Mesodermal cell (in vitro differentiated cells): ENCODE measurements around the gene ATP5F1E.
"Not testable (repeated sequence)": the region's sequence is repeated elsewhere in the genome, so short reads cannot be mapped to it uniquely, and the experiment has no call there.

Source experiments
- H3K27ac ChIP-seq: 2 replicates; pipeline ENCODE4 v1.7.0; 2013; ENCODE audit warnings: mild to moderate bottlenecking, low read depth, low read length, moderate library complexity; ENCODE audit not compliant: severe bottlenecking
- H3K36me3 ChIP-seq: 2 replicates; pipeline ENCODE4 v1.7.1; 2013; ENCODE audit warnings: mild to moderate bottlenecking, low read length, moderate library complexity; ENCODE audit not compliant: control insufficient read depth, insufficient read depth
- H3K4me1 ChIP-seq: one replicate; pipeline ENCODE4 v1.7.1; 2013; ENCODE audit warnings: mild to moderate bottlenecking, low read length; ENCODE audit not compliant: insufficient read depth, control insufficient read depth, poor library complexity, severe bottlenecking
- H3K4me3 ChIP-seq: 2 replicates; pipeline ENCODE4 v1.7.0; 2013; ENCODE audit warnings: low read length, control low read depth, mild to moderate bottlenecking; ENCODE audit not compliant: insufficient read depth, poor library complexity, severe bottlenecking; ENCODE audit errors: extremely low read depth
- H3K9me3 ChIP-seq: 2 replicates; pipeline ENCODE4 v1.7.1; 2013; ENCODE audit warnings: mild to moderate bottlenecking, low read length, moderate library complexity; ENCODE audit not compliant: control insufficient read depth
- WGBS, 2 experiments: methylation state at CpG; one replicate each; pipeline ENCODE4 v1.1.5; 2013; ENCODE audit warnings: missing lambda C conversion rate in 2 of 2; ENCODE audit not compliant: insufficient coverage in 2 of 2; 5-methylcytosine and 5-hydroxymethylcytosine counted together

ATP5F1E gene

DNA sequence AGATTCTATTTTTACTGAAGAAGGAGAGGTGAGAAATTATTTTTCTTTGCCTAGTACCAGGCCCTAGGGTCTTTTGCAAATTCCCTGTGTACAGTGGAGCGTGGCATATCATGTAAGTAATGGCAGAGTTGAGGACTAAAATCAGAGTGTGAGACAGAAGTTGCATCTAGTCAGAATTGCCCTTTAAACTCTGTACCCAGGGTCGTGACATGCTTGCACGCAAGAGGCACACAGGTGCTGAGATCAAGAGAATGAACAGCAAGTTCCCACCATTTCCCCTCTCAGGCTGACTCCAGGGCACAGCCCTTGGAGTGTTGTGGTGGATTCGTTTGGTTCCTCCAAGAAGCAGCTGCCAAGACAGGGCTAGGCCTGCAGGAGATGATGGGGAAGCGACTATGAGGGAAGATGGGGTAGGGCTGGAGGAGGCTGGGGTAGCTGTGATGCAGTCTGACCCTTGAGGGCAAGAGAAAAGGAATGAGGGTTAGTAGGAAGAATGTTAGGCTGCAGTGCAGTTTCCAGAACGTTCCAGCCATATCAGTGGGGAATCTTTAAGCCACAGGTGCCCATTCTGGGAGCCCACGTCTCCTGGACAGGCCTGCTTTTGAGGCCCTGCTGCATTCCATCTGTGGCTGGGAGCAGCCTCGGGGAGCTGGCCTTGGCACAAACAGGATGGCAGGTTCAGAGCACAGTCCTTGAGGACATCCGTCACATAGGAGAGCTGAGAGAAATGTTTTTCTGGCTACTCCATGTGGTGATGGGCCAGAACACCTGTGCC is 44.2 kb downstream of the ATP5F1E start:
- Histone ChIP-seq H3K9me3 (no peaks in the 10 kb centered on the region), H3K4me1 (peaks cover 7% of the 10 kb centered on the region), H3K27ac (no peak overlapping the region), H3K36me3 (peaks cover 80% of the 10 kb centered on the region), H3K4me3 (no peak overlapping the region)
- 93 to 98% methylated on average over 8 to 9 of the region's 9 CpGs for WGBS, 2 experiments

DNA sequence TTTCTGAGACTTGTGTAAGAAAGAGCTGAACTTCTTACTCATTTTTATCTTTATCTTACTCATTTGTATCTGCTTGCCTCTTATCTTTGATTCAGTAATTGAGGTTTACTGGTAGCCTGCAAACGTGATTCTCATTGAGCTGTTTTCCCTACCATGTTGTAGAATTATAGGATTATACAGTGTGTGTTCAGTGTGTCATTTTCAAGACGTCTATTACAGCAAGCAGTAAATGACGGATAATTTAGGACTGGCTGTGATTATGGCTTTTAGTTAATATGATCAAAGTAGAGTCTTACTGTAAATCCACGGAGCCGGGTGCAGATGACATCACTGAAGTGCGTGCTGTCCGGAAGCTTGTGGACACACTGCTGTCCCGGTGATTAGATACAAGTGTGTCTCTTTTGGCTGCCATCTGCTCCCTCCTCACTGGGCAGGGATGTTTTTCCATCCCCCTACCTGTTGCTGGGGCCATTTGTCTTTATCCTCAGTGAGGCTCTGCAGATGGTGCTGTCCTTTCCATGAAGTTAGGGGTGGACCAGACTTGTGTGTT is 45.1 kb downstream of the ATP5F1E start:
- peaks cover 70% of the 10 kb centered on the region for H3K36me3 ChIP-seq

GRCh38 chr20:58986286-58986967 is 45.7 kb downstream of the ATP5F1E start:
- H3K9me3 ChIP-seq = no peaks in the 10 kb centered on the region
- peaks cover 64% of the 10 kb centered on the region for H3K36me3 ChIP-seq
- peaks cover 7% of the 10 kb centered on the region for H3K4me1 ChIP-seq
- no peak overlapping the region for H3K4me3 ChIP-seq
- 88 to 94% methylated on average over 6 to 9 of the region's 9 CpGs for WGBS, 2 experiments
- H3K27ac ChIP-seq = no peak overlapping the region

More for the DNA sequence above, 45.1 kb downstream of the ATP5F1E start:
- whole genome bisulfite sequencing, 2 experiments = 91 to 99% methylated on average over 8 of the region's 8 CpGs
- no peak overlapping the region for H3K4me3 ChIP-seq
- peaks cover 7% of the 10 kb centered on the region for H3K4me1 ChIP-seq
- no peak overlapping the region for H3K27ac ChIP-seq
- no peaks in the 10 kb centered on the region for H3K9me3 ChIP-seq

DNA sequence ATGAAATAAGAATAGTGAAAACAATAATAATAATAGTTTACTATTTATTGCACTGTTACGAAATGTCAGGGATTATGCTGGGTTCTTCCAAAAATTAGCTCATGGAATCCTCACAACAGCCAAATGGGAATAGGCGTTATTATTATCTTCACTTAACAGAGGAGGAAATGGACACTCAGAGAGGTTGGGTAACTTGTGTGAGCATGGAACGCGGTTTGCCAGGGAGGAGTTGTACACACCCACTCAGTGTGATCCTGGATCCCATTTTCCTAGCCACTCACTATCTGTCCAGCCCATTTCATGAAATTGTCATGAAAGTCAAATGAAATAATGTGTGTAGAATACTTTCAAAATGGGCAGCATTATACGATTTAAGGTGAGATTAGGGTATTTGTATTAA is 46.5 kb downstream of the ATP5F1E start:
- 100% methylated on average over 1 of the region's 5 CpGs for WGBS, 2 experiments
- Histone ChIP-seq H3K4me3 (no peak overlapping the region), H3K4me1 (peaks cover 7% of the 10 kb centered on the region), H3K9me3 (peaks cover under 1% of the 10 kb centered on the region), H3K36me3 (peaks cover 57% of the 10 kb centered on the region), H3K27ac (no peak overlapping the region)

DNA sequence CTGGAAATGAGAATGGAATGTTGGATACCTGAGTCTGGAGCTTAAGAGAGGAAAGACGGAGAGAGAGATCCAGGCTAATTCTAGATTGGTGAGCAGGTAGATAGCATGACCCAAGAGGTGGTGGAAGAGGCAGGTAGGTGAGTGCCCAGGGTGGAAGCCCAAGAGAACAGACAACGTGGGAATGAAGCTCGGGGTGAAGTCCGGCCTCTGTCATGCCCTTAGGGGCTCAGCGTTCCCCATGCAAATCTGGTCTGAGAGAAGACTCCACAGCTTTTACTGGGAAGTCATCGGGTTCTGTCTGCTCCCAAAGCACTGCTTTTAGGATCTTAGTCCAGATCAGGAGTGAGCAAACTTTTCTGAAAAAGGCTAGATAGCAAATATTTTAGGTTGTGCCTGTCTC is 47.4 kb downstream of the ATP5F1E start:
- WGBS, 2 experiments = 96% methylated on average over 6 of the region's 6 CpGs
- H3K4me1 ChIP-seq = peaks cover 7% of the 10 kb centered on the region
- H3K4me3 ChIP-seq = no peak overlapping the region
- peaks cover 4% of the 10 kb centered on the region for H3K9me3 ChIP-seq
- H3K27ac ChIP-seq = no peak overlapping the region
- H3K36me3 ChIP-seq = peaks cover 47% of the 10 kb centered on the region

GRCh38 chr20:58983115-58983468 is 49.0 kb downstream of the ATP5F1E start:
- H3K27ac ChIP-seq, H3K4me3 ChIP-seq: not testable (repeated sequence)
- WGBS, 2 experiments = 100% methylated on average over 4 to 6 of the region's 12 CpGs

GRCh38 chr20:58982406-58983114 is 49.6 kb downstream of the ATP5F1E start:
- no peak overlapping the region for H3K27ac ChIP-seq
- peaks cover 4% of the 10 kb centered on the region for H3K9me3 ChIP-seq
- H3K4me3 ChIP-seq = peak overlapping the region; percentile 77
- peaks cover 7% of the 10 kb centered on the region for H3K4me1 ChIP-seq
- WGBS, 2 experiments = 99 to 100% methylated on average over 9 to 10 of the region's 12 CpGs
- peaks cover 26% of the 10 kb centered on the region for H3K36me3 ChIP-seq

More at GRCh38 chr20:58983115-58983468, 49.0 kb downstream of the ATP5F1E start:
- H3K4me1 ChIP-seq, H3K9me3 ChIP-seq: not testable (repeated sequence)
- peaks cover 31% of the 10 kb centered on the region for H3K36me3 ChIP-seq

DNA sequence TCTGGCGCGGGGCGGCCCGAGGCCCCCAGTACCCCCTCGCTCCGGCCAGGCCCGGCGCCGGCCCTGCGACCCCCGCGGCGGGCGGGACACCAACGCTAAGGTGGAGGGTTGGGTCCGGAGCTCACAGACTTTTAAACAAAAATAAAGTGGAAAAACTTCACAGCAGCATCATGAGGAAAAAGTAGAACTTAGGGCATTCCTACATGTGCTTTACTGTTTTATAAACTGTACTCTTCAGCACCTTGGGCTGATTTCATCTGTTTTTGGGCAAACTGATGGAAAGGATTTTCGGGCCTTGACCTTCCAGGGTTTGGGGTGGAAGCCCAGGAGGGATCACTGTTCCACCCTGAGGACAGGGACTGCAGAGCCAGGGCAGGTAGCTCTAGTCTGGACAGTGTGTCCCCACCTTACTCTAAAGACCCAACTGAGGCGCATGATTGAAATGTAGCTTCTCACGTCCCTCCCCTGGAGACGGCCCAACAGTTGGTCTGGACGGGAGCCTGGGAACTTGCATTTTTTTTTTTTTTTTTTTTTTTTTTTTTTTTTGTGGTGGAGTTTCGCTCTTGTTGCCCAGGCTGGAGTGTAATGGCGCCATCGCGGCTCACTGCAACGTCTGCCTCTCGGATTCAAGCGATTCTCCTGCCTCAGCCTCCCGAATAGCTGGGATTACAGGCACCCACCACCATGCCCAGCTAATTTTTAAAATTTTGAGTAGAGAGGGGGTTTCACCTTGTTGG is 50.3 kb downstream of the ATP5F1E start:
- 1 to 30% methylated on average over 15 to 20 of the region's 29 CpGs for WGBS, 2 experiments
- Histone ChIP-seq H3K4me1 (peaks cover 7% of the 10 kb centered on the region), H3K4me3 (peak overlapping the region; percentile 77), H3K9me3 (peaks cover 4% of the 10 kb centered on the region), H3K27ac (no peak overlapping the region), H3K36me3 (peaks cover 18% of the 10 kb centered on the region)

DNA sequence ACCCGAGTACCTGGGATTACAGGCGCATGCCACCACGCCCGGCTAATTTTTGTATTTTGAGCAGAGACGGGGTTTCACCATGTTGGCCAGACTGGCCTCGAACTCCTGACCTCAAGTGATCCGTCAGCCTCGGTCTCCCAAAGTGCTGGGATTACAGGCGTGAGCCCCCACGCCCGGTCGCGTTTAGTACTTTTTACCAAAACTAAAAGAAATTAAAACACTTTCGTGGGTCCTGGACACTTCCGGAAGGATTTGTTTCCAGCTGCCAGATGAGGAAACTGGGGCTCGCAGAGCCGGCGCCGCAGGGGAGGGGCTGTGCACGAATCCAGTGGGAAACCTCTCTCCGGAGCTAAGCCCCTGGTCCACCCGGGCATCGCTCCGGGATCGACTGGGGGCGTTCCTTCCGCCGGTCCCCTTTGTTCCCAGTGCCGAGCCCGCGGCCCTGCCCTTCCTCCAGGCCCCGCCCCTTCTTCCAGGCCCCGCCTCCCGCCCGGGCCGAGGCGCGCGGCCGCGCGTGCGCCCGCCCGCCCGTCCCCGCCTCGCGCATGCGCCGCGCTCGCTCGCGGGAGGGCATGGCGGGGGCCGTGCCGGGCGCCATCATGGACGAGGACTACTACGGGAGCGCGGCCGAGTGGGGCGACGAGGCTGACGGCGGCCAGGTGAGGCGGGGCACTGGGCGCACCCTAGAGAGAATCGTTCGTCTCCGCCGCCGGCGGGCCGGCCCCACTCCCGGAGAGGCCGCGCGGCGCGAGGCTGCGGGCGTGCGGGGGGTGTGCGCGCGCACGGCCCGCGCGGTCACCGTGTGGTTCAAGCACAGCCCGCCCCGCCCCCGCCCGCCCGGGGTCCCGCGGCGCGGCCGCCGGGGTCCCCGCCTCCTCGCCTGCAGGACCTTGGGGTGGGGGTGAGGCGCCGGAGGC is 51.2 kb downstream of the ATP5F1E start, which contains the start of gene NELFCD:
Gene NELFCD, plus strand, starts transcription at position 546 of the 917 bp plus-strand sequence. Its CDS starts 54 bp downstream, at position 600.
- Histone ChIP-seq H3K27ac (peak within 1 kb of the TSS; percentile 53), H3K4me3 (peak within 1 kb of the TSS; percentile 77), H3K4me1 (peaks cover 7% of the 10 kb centered on the region), H3K36me3 (peaks cover 10% of the 10 kb centered on the region), H3K9me3 (peaks cover 4% of the 10 kb centered on the region)
- 18 to 24% methylated on average over 53 to 71 of the region's 109 CpGs for WGBS, 2 experiments
